T-helper 1 cell (primary cell): Measurements from ENCODE around the gene UBAC2.

Experiments
- DNase-seq, 5 donors: peaks; one replicate each; pipeline ENCODE4 v3.0.0-alpha.2; 2012 to 2020

The UBAC2 gene

GRCh38 chr13:99272481-99272880, 71.8 kb downstream of the UBAC2 start:
- DNase-seq: no peak

- DNase-seq: no peak
Measured at GRCh38 chr13:99273128-99273527, 72.5 kb downstream of the UBAC2 start.

- peak in 3 of 5 donors; percentile 24 to 58 (median 31) for DNase-seq
Measured at GRCh38 chr13:99275093-99275469, 74.4 kb downstream of the UBAC2 start.

GRCh38 chr13:99276706-99277105, 76.1 kb downstream of the UBAC2 start:
- no peak for DNase-seq

- DNase-seq: no peak
Measured at GRCh38 chr13:99277629-99278028, 77.0 kb downstream of the UBAC2 start.

- peak in 1 of 5 donors; percentile 44 for DNase-seq
Measured at GRCh38 chr13:99278200-99278599, 77.5 kb downstream of the UBAC2 start.

- DNase-seq: no peak
Measured at GRCh38 chr13:99278843-99279242, 78.2 kb downstream of the UBAC2 start.

- no peak for DNase-seq
Measured at GRCh38 chr13:99279637-99280036, 79.0 kb downstream of the UBAC2 start.

- DNase-seq: no peak
Measured at GRCh38 chr13:99280166-99280565, 79.5 kb downstream of the UBAC2 start.

- DNase-seq: peak; percentile 20 to 66 (median 48)
Measured at GRCh38 chr13:99281811-99282263, 81.2 kb downstream of the UBAC2 start.

GRCh38 chr13:99282264-99283231, 81.9 kb downstream of the UBAC2 start:
- DNase-seq: no peak

GRCh38 chr13:99285432-99286182, 85.0 kb downstream of the UBAC2 start:
- DNase-seq: no peak

- DNase-seq: no peak
Measured at GRCh38 chr13:99287551-99287950, 86.9 kb downstream of the UBAC2 start.

GRCh38 chr13:99288089-99288488, 87.4 kb downstream of the UBAC2 start:
- DNase-seq: peak in 1 of 5 donors; percentile 85

- DNase-seq: no peak
Measured at GRCh38 chr13:99289271-99289670, 88.6 kb downstream of the UBAC2 start.

GRCh38 chr13:99289674-99290337, 89.2 kb downstream of the UBAC2 start:
- peak in 2 of 5 donors; percentile 21 to 86 for DNase-seq

- DNase-seq: peak in 1 of 5 donors; percentile 23
Measured at GRCh38 chr13:99290894-99291293, 90.2 kb downstream of the UBAC2 start.

GRCh38 chr13:99293178-99293577, 92.5 kb downstream of the UBAC2 start:
- DNase-seq: no peak

- no peak for DNase-seq
Measured at GRCh38 chr13:99294198-99294597, 93.5 kb downstream of the UBAC2 start.

- DNase-seq: peak in 1 of 5 donors; percentile 50
Measured at GRCh38 chr13:99294958-99295357, 94.3 kb downstream of the UBAC2 start.

- no peak for DNase-seq
Measured at GRCh38 chr13:99295488-99296252, 95.0 kb downstream of the UBAC2 start.

- peak in 1 of 5 donors; percentile 77 for DNase-seq
Measured at GRCh38 chr13:99296398-99296797, 95.7 kb downstream of the UBAC2 start.
